HCT116 (cell line): ENCODE data around the gene IL1R2. TPM values are rescaled to one million over a fixed set of nuclear protein-coding genes. Genes with fewer than 3 reads are reported as not detected.

Experiments used
- ATAC-seq: fragments of 200-7000 bp; cut with Tn5 transposase; 2 replicates; pipeline ENCODE4 v1.9.1; 2020; ENCODE audit warnings: mild to moderate bottlenecking, moderate library complexity
- BruUV-seq: library from RNA; stranded (reverse); fragments of 400-500 nt; replicated peaks from 2 replicates; lab custom pipeline; 2021; lab: Mats Ljungman, UMichigan
- CTCF ChIA-PET: fragments of 300-600 bp; sonication (Branson Sonifier 250); formaldehyde crosslinking; loops from one replicate; lab custom pipeline; 2021; ENCODE audit warnings: antibody characterized with exemption; lab: Charles Lee
- POLR2A ChIA-PET: fragments of 300-600, 350-600 bp; sonication (Branson Sonifier 250); formaldehyde crosslinking; loops from one replicate; lab custom pipeline; 2021; ENCODE audit warnings: antibody characterized with exemption; lab: Charles Lee
- RAD21 ChIA-PET, 2 experiments: fragments of 300-600 bp; sonication (Branson Sonifier 250); formaldehyde crosslinking; loops; one replicate each; lab custom pipeline; 2023; ENCODE audit warnings: low total read pairs in 2 of 2; ENCODE audit not compliant: uncharacterized antibody in 2 of 2, unreplicated experiment in 2 of 2, low non-redundant PET in 1 of 2; lab: Charles Lee
- DNase-seq: peaks from one replicate; pipeline ENCODE4 v3.0.0-alpha.2; 2010; ENCODE audit warnings: low read depth, low spot score
- H2AFZ ChIP-seq: fragments of 200-600 bp; shearing (Covaris generic), sonication (generic); 2 replicates; pipeline ENCODE4 v1.6.1; 2017; ENCODE audit warnings: low read depth, mixed run types, mixed read lengths, antibody characterized with exemption, low read length; ENCODE audit not compliant: poor library complexity, severe bottlenecking
- H3K27ac ChIP-seq: 2 replicates; pipeline ENCODE4 v1.5.1; 2012; ENCODE audit warnings: low read depth, low read length
- H3K27me3 ChIP-seq: fragments of 200-600 bp; sonication (generic); 2 replicates; pipeline ENCODE4 v1.6.1; 2016; ENCODE audit warnings: mixed run types, low read length, mixed read lengths; ENCODE audit not compliant: insufficient read depth
- H3K36me3 ChIP-seq, 2 experiments: fragments of 200-500 bp in 1 of 2; fragments of 200-600 bp in 1 of 2; sonication (Bioruptor generic) in 1 of 2; sonication (generic) in 1 of 2; 2 replicates each; pipeline versions ENCODE4 v1.5.1 to v1.6.1; 2014 to 2016; ENCODE audit warnings: low read length in 2 of 2, inconsistent platforms in 1 of 2, mixed read lengths in 1 of 2, mixed run types in 1 of 2; ENCODE audit not compliant: insufficient read depth in 2 of 2, control insufficient read depth in 1 of 2
- H3K4me1 ChIP-seq, 2 experiments: fragments of 200-600 bp in 1 of 2; sonication (generic) in 1 of 2; 2 replicates each; pipeline versions ENCODE4 v1.5.1 to v1.6.1; 2012 to 2017; ENCODE audit warnings: low read length in 2 of 2, inconsistent platforms in 1 of 2, mild to moderate bottlenecking in 1 of 2, mixed read lengths in 1 of 2, mixed run types in 1 of 2, moderate library complexity in 1 of 2; ENCODE audit not compliant: insufficient read depth in 2 of 2, control insufficient read depth in 1 of 2
- H3K4me2 ChIP-seq: fragments of 200-600 bp; sonication (generic); 2 replicates; pipeline ENCODE4 v1.6.1; 2017; ENCODE audit warnings: mixed run types, low read length, mixed read lengths
- H3K4me3 ChIP-seq, 2 experiments: fragments of 200-600 bp in 1 of 2; sonication (generic) in 1 of 2; replicated peaks in 1 of 2; 2 replicates each; pipeline ENCODE4 v1.5.1; 2011 to 2016; ENCODE audit warnings: low read length in 2 of 2, control low read depth in 1 of 2, low read depth in 1 of 2, mild to moderate bottlenecking in 1 of 2, mixed read lengths in 1 of 2, mixed run types in 1 of 2
- H3K79me2 ChIP-seq: fragments of 200-600 bp; sonication (generic); 2 replicates; pipeline ENCODE4 v1.6.1; 2017; ENCODE audit warnings: mild to moderate bottlenecking, mixed run types, low read length, moderate library complexity, mixed read lengths; ENCODE audit not compliant: insufficient read depth
- H3K9ac ChIP-seq: fragments of 200-600 bp; sonication (generic); 2 replicates; pipeline ENCODE4 v1.6.1; 2016; ENCODE audit warnings: low read length, mixed read lengths
- H3K9me2 ChIP-seq: fragments of 200-600 bp; sonication (generic), shearing (Covaris generic); 2 replicates; pipeline ENCODE4 v1.6.1; 2017; ENCODE audit warnings: mixed run types, mild to moderate bottlenecking, moderate library complexity; ENCODE audit not compliant: insufficient read depth
- H3K9me3 ChIP-seq, 2 experiments: fragments of 200-500 bp in 1 of 2; fragments of 200-600 bp in 1 of 2; sonication (Bioruptor generic) in 1 of 2; sonication (generic) in 1 of 2; 2 replicates each; pipeline ENCODE4 v1.6.1; 2014 to 2017; ENCODE audit warnings: low read length in 2 of 2, mixed read lengths in 2 of 2, inconsistent platforms in 1 of 2, low read depth in 1 of 2, mild to moderate bottlenecking in 1 of 2, mixed run types in 1 of 2, moderate library complexity in 1 of 2; ENCODE audit not compliant: control insufficient read depth in 1 of 2, insufficient read depth in 1 of 2
- H4K20me1 ChIP-seq: fragments of 200-600 bp; sonication (generic), shearing (Covaris generic); 2 replicates; pipeline ENCODE4 v1.6.1; 2017; ENCODE audit warnings: mixed run types, mild to moderate bottlenecking, moderate library complexity; ENCODE audit not compliant: insufficient read depth
- CBX3 ChIP-seq: IDR thresholded peaks from 2 replicates; pipeline ENCODE4 v1.6.1; 2012; ENCODE audit warnings: low read depth
- CEBPB ChIP-seq: IDR thresholded peaks from 2 replicates; pipeline ENCODE4 v1.6.1; 2012; ENCODE audit warnings: low read depth
- EGR1 ChIP-seq: IDR thresholded peaks from 2 replicates; pipeline ENCODE4 v1.6.1; 2012; ENCODE audit warnings: low read depth
- ELF1 ChIP-seq: IDR thresholded peaks from 2 replicates; pipeline ENCODE4 v1.6.1; 2012; ENCODE audit warnings: low read depth, borderline replicate concordance
- EZH2 ChIP-seq: fragments of 200-600 bp; sonication (generic); IDR thresholded peaks from 2 replicates; pipeline ENCODE4 v1.6.1; 2017; ENCODE audit warnings: antibody characterized with exemption, mixed run types
- EZH2phosphoT487 ChIP-seq: fragments of 200-600 bp; IDR thresholded peaks from 2 replicates; pipeline ENCODE4 v1.6.1; 2018; ENCODE audit warnings: antibody characterized with exemption, borderline replicate concordance
- FOSL1 ChIP-seq: IDR thresholded peaks from 2 replicates; pipeline ENCODE4 v1.6.1; 2012; ENCODE audit warnings: low read depth
- JUND ChIP-seq: IDR thresholded peaks from 2 replicates; pipeline ENCODE4 v1.6.1; 2012
- POLR2A ChIP-seq: IDR thresholded peaks from 2 replicates; pipeline ENCODE4 v1.7.0; 2011; ENCODE audit warnings: borderline replicate concordance; ENCODE audit not compliant: insufficient read depth, insufficient read length; ENCODE audit errors: extremely low read depth
- POLR2AphosphoS5 ChIP-seq: IDR thresholded peaks from 2 replicates; pipeline ENCODE4 v1.6.1; 2011; ENCODE audit warnings: mild to moderate bottlenecking, low read depth, low read length, moderate library complexity
- RAD21 ChIP-seq: IDR thresholded peaks from 2 replicates; pipeline ENCODE4 v1.6.1; 2012; ENCODE audit warnings: low read depth, mild to moderate bottlenecking
- SP1 ChIP-seq: IDR thresholded peaks from 2 replicates; pipeline ENCODE4 v1.6.1; 2012; ENCODE audit warnings: low read depth
- SRF ChIP-seq: IDR thresholded peaks from 2 replicates; pipeline ENCODE4 v1.6.1; 2012; ENCODE audit warnings: low read depth
- TCF7L2 ChIP-seq: IDR thresholded peaks from 2 replicates; pipeline ENCODE4 v1.7.0; 2011; ENCODE audit warnings: borderline replicate concordance, inconsistent platforms; ENCODE audit not compliant: insufficient read depth, insufficient read length; ENCODE audit errors: extremely low read depth
- intact Hi-C: fragments of 100-400 bp; cut with micrococcal nuclease; formaldehyde crosslinking; loops from 2 replicates; pipeline ENCODE4 v1.10.0; 2022
- total RNA-seq: library from RNA; stranded (reverse); gene quantifications from one replicate; pipeline ENCODE4 v1.2.1, GENCODE V29; 2021; ENCODE audit not compliant: unreplicated experiment
- TF ChIP-seq, protein P1 (sequence below): IDR thresholded peaks from 2 replicates; pipeline ENCODE4 v1.6.1; 2012
- TF ChIP-seq, protein P2 (sequence below): IDR thresholded peaks from 2 replicates; pipeline ENCODE4 v1.6.1; 2012; ENCODE audit warnings: low read depth
- TF ChIP-seq, protein P3 (sequence below): IDR thresholded peaks from 2 replicates; pipeline ENCODE4 v1.6.1; 2012
- TF ChIP-seq, protein P4 (sequence below), 3 experiments: fragments of 200-600 bp in 1 of 3; sonication (generic) in 1 of 3; IDR thresholded peaks in 2 of 3; conservative IDR thresholded peaks in 1 of 3; 2 replicates each; pipeline ENCODE4 v1.5.1; 2012 to 2017; ENCODE audit warnings: low read depth in 2 of 3, low read length in 2 of 3, antibody characterized with exemption in 1 of 3, borderline replicate concordance in 1 of 3, control low read depth in 1 of 3, mild to moderate bottlenecking in 1 of 3, mixed read lengths in 1 of 3, mixed run types in 1 of 3, moderate library complexity in 1 of 3; ENCODE audit not compliant: insufficient read depth in 1 of 3
- TF ChIP-seq, protein P5 (sequence below): IDR thresholded peaks from 2 replicates; pipeline ENCODE4 v1.6.1; 2011; ENCODE audit warnings: mild to moderate bottlenecking, low read length, moderate library complexity; ENCODE audit not compliant: insufficient replicate concordance; ENCODE audit errors: extremely low read depth

Gene IL1R2
- total RNA-seq, 1 experiment from 2014 or later: 0.52 TPM

DNA sequence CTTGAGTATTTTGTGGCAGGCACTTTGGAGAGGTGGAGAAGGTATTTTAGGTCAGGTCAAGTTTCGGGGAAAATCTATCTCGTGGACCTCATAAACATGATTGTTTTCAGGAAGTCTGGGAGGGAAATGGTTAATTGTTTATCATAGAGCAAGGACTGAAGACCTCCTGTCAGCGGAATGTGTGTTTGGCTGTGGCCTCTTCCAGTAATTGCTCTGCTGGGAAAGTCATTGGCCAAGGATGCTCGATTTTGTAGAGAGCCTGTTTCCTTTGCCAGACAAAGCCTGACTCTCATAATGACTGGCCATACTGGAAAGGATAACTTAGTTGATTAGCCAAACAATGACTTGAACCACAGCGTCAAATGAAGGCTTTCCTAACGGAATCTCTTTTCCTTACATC lies 30.0 kb downstream of the IL1R2 start:
- ChIA-PET RAD21 (no interaction called here), CTCF (interaction anchor here (2.6 to 3.0 kb wide), 2 partner anchors 213 to 220 kb away, joined by 15 to 76 read pairs; no protein-coding TSS in a partner anchor), POLR2A (no interaction called here)
- H3K9me2 ChIP-seq: no peaks in the 10 kb centered on the region
- no peaks in the 10 kb centered on the region for H3K9me3 ChIP-seq
- no TSS peak for BruUV-seq
- H3K9ac ChIP-seq: no peak overlapping the region
- H3K4me3 ChIP-seq: no peak overlapping the region
- no peaks in the 10 kb centered on the region for H3K4me1 ChIP-seq
- no peaks in the 10 kb centered on the region for H4K20me1 ChIP-seq
- no peak overlapping the region for H2AFZ ChIP-seq
- no peak for TF ChIP-seq EZH2phosphoT487
- TF ChIP-seq, protein P1, sequence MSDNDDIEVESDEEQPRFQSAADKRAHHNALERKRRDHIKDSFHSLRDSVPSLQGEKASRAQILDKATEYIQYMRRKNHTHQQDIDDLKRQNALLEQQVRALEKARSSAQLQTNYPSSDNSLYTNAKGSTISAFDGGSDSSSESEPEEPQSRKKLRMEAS: no peak
- TF ChIP-seq ELF1: no peak
- no peak for TF ChIP-seq RAD21
- TF ChIP-seq, protein P2, sequence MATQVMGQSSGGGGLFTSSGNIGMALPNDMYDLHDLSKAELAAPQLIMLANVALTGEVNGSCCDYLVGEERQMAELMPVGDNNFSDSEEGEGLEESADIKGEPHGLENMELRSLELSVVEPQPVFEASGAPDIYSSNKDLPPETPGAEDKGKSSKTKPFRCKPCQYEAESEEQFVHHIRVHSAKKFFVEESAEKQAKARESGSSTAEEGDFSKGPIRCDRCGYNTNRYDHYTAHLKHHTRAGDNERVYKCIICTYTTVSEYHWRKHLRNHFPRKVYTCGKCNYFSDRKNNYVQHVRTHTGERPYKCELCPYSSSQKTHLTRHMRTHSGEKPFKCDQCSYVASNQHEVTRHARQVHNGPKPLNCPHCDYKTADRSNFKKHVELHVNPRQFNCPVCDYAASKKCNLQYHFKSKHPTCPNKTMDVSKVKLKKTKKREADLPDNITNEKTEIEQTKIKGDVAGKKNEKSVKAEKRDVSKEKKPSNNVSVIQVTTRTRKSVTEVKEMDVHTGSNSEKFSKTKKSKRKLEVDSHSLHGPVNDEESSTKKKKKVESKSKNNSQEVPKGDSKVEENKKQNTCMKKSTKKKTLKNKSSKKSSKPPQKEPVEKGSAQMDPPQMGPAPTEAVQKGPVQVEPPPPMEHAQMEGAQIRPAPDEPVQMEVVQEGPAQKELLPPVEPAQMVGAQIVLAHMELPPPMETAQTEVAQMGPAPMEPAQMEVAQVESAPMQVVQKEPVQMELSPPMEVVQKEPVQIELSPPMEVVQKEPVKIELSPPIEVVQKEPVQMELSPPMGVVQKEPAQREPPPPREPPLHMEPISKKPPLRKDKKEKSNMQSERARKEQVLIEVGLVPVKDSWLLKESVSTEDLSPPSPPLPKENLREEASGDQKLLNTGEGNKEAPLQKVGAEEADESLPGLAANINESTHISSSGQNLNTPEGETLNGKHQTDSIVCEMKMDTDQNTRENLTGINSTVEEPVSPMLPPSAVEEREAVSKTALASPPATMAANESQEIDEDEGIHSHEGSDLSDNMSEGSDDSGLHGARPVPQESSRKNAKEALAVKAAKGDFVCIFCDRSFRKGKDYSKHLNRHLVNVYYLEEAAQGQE: no peak
- TF ChIP-seq, protein P3, sequence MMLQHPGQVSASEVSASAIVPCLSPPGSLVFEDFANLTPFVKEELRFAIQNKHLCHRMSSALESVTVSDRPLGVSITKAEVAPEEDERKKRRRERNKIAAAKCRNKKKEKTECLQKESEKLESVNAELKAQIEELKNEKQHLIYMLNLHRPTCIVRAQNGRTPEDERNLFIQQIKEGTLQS: no peak
- no peak for TF ChIP-seq SP1
- no peak for TF ChIP-seq EZH2
- TF ChIP-seq CBX3: no peak
- TF ChIP-seq SRF: no peak
- TF ChIP-seq, protein P4, sequence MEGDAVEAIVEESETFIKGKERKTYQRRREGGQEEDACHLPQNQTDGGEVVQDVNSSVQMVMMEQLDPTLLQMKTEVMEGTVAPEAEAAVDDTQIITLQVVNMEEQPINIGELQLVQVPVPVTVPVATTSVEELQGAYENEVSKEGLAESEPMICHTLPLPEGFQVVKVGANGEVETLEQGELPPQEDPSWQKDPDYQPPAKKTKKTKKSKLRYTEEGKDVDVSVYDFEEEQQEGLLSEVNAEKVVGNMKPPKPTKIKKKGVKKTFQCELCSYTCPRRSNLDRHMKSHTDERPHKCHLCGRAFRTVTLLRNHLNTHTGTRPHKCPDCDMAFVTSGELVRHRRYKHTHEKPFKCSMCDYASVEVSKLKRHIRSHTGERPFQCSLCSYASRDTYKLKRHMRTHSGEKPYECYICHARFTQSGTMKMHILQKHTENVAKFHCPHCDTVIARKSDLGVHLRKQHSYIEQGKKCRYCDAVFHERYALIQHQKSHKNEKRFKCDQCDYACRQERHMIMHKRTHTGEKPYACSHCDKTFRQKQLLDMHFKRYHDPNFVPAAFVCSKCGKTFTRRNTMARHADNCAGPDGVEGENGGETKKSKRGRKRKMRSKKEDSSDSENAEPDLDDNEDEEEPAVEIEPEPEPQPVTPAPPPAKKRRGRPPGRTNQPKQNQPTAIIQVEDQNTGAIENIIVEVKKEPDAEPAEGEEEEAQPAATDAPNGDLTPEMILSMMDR (IDR thresholded peaks at IDR 0.05 in 2 of 3, conservative IDR thresholded peaks at IDR 0.05 in 1 of 3; ENCODE audit: borderline replicate concordance in 1 of 3, insufficient read depth in 1 of 3, low read depth in 2 of 3, low read length in 2 of 3): no peak
- TF ChIP-seq CEBPB: no peak
- TF ChIP-seq EGR1: no peak
- TF ChIP-seq TCF7L2: no peak
- TF ChIP-seq JUND: no peak
- no peak for TF ChIP-seq FOSL1
- no peak for TF ChIP-seq POLR2AphosphoS5
- TF ChIP-seq, protein P5, sequence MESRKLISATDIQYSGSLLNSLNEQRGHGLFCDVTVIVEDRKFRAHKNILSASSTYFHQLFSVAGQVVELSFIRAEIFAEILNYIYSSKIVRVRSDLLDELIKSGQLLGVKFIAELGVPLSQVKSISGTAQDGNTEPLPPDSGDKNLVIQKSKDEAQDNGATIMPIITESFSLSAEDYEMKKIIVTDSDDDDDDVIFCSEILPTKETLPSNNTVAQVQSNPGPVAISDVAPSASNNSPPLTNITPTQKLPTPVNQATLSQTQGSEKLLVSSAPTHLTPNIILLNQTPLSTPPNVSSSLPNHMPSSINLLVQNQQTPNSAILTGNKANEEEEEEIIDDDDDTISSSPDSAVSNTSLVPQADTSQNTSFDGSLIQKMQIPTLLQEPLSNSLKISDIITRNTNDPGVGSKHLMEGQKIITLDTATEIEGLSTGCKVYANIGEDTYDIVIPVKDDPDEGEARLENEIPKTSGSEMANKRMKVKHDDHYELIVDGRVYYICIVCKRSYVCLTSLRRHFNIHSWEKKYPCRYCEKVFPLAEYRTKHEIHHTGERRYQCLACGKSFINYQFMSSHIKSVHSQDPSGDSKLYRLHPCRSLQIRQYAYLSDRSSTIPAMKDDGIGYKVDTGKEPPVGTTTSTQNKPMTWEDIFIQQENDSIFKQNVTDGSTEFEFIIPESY: no peak
- TF ChIP-seq POLR2A: no peak
- DNase-seq (no peak), ATAC-seq (no peak)
- H3K4me2 ChIP-seq: no peak overlapping the region
- H3K27ac ChIP-seq: no peak overlapping the region
- intact Hi-C loops: no loop called here
- no peaks in the 10 kb centered on the region for H3K79me2 ChIP-seq
- no peaks in the 10 kb centered on the region for H3K27me3 ChIP-seq
- no peaks in the 10 kb centered on the region for H3K36me3 ChIP-seq
